Erythroblast (primary cell): ENCODE measurements around the gene RAD51B.
A peak's percentile ranks its signal among the peaks of the same experiment; 100 is the strongest.

Experiments
- DNase-seq, 2 experiments: peaks; one replicate each; lab custom pipeline; 2025; lab: John Stamatoyannopoulos, UW
- GATA1 ChIP-seq: IDR thresholded peaks from 2 replicates; pipeline ENCODE4 v1.6.1; 2011; ENCODE audit warnings: low read depth, mild to moderate bottlenecking, control low read depth, low read length, moderate library complexity
- POLR2A ChIP-seq: IDR thresholded peaks from 2 replicates; pipeline ENCODE4 v1.6.1; 2011; ENCODE audit warnings: mild to moderate bottlenecking, low read length

The RAD51B gene

GRCh38 chr14:67852926-67853604 is 33.5 kb downstream of the RAD51B start:
- TF ChIP-seq POLR2A (no peak), GATA1 (no peak)
- DNase-seq: no peak

- TF ChIP-seq POLR2A (no peak), GATA1 (no peak)
- no peak for DNase-seq
Measured at GRCh38 chr14:67853715-67854114, 34.1 kb downstream of the RAD51B start.

- DNase-seq: no peak
Measured at GRCh38 chr14:67856827-67857226, 37.2 kb downstream of the RAD51B start.

GRCh38 chr14:67857778-67858350 is 38.3 kb downstream of the RAD51B start:
- TF ChIP-seq GATA1 (no peak), POLR2A (no peak)

More at GRCh38 chr14:67856827-67857226, 37.2 kb downstream of the RAD51B start:
- no peak for TF ChIP-seq GATA1
- no peak for TF ChIP-seq POLR2A

GRCh38 chr14:67859169-67859749 is 39.7 kb downstream of the RAD51B start:
- DNase-seq: no peak
- TF ChIP-seq GATA1 (no peak), POLR2A (no peak)

More at GRCh38 chr14:67857778-67858350, 38.3 kb downstream of the RAD51B start:
- DNase-seq: no peak

GRCh38 chr14:67863223-67863622 is 43.6 kb downstream of the RAD51B start:
- DNase-seq: no peak
- TF ChIP-seq GATA1 (no peak), POLR2A (no peak)

- TF ChIP-seq GATA1 (no peak), POLR2A (no peak)
- DNase-seq: no peak
Measured at GRCh38 chr14:67875175-67876006, 55.8 kb downstream of the RAD51B start.

- DNase-seq: no peak
- TF ChIP-seq POLR2A (no peak), GATA1 (no peak)
Measured at GRCh38 chr14:67879026-67879425, 59.4 kb downstream of the RAD51B start.

GRCh38 chr14:67881225-67881624 is 61.6 kb downstream of the RAD51B start:
- no peak for DNase-seq

GRCh38 chr14:67882986-67883555 is 63.5 kb downstream of the RAD51B start:
- DNase-seq: peak; percentile 30 to 43
- TF ChIP-seq GATA1 (no peak), POLR2A (no peak)

More at GRCh38 chr14:67881225-67881624, 61.6 kb downstream of the RAD51B start:
- TF ChIP-seq POLR2A: no peak
- TF ChIP-seq GATA1: no peak

GRCh38 chr14:67883717-67884116 is 64.1 kb downstream of the RAD51B start:
- DNase-seq: peak in 1 of 2 experiments; percentile 9
- TF ChIP-seq POLR2A: no peak
- TF ChIP-seq GATA1: no peak

GRCh38 chr14:67886191-67886590 is 66.6 kb downstream of the RAD51B start:
- TF ChIP-seq POLR2A (no peak), GATA1 (no peak)
- no peak for DNase-seq

- TF ChIP-seq GATA1: no peak
- no peak for TF ChIP-seq POLR2A
Measured at GRCh38 chr14:67887478-67887877, 67.9 kb downstream of the RAD51B start.

More at GRCh38 chr14:67887478-67887877, 67.9 kb downstream of the RAD51B start:
- DNase-seq: no peak
